ENCODE results near the gene MDM4.

The MDM4 gene

DNA sequence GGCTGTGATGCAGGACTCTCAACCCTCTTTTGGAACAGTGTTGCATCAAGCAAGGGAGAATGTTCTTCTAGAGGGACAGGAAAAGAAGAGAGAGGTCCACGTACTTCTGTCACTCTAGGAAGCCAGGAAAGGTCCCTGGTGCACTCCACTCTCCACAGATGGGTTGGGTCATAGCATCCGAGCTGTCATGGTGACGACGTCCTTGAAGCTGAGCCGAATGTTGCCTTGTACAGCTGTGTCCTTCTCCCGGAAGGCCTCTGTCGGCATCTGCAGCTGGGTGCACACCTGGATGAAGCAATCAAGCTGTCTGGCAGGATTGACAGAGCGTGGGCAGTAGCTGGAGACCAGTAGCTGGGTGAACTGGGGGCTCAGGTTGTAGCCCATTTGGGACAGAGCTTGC, 12.5 kb downstream of the MDM4 start:
- DNase-seq (ENCODE audit: low read depth), result no peak
- TF ChIP-seq, protein P1, sequence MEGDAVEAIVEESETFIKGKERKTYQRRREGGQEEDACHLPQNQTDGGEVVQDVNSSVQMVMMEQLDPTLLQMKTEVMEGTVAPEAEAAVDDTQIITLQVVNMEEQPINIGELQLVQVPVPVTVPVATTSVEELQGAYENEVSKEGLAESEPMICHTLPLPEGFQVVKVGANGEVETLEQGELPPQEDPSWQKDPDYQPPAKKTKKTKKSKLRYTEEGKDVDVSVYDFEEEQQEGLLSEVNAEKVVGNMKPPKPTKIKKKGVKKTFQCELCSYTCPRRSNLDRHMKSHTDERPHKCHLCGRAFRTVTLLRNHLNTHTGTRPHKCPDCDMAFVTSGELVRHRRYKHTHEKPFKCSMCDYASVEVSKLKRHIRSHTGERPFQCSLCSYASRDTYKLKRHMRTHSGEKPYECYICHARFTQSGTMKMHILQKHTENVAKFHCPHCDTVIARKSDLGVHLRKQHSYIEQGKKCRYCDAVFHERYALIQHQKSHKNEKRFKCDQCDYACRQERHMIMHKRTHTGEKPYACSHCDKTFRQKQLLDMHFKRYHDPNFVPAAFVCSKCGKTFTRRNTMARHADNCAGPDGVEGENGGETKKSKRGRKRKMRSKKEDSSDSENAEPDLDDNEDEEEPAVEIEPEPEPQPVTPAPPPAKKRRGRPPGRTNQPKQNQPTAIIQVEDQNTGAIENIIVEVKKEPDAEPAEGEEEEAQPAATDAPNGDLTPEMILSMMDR (IDR thresholded peaks at IDR 0.05; ENCODE audit: control insufficient read depth, insufficient read depth, low read depth, low read length, missing control alignments), result no peak
- no peak overlapping the region for H3K4me3 ChIP-seq (ENCODE audit: control insufficient read depth, low read depth, low read length)

- H3K4me3 ChIP-seq (ENCODE audit: control insufficient read depth, low read depth, low read length), result no peak overlapping the region
- TF ChIP-seq, protein P1 (IDR thresholded peaks at IDR 0.05; ENCODE audit: control insufficient read depth, insufficient read depth, low read depth, low read length, missing control alignments), result no peak
- DNase-seq (ENCODE audit: low read depth), result no peak
These were observed 13.2 kb downstream of the MDM4 start for GRCh38 chr1:204529371-204529895.

GRCh38 chr1:204530932-204531331, 14.7 kb downstream of the MDM4 start:
- TF ChIP-seq, protein P1 (IDR thresholded peaks at IDR 0.05; ENCODE audit: control insufficient read depth, insufficient read depth, low read depth, low read length, missing control alignments), result no peak
- no peak for DNase-seq (ENCODE audit: low read depth)
- no peak overlapping the region for H3K4me3 ChIP-seq (ENCODE audit: control insufficient read depth, low read depth, low read length)

DNA sequence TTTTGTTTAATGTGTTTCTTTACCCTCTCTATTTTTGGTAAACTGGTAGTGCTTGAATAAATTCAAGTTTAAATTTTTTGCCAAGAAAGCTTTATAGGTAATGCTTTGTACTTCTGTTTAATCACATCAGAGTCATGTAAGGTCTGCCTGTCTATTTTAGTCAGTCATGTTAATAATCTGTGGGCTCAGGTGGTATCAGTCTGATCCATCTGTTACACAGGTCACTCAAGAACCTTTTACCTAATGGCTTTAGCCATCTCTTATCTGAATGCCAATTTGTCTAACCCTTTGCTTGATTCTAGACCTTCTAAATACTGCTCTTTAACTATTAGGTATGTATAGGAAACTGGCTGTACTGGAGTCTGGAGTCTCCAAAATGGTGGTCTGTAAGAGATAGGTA, 16.6 kb downstream of the MDM4 start:
- TF ChIP-seq, protein P1 (IDR thresholded peaks at IDR 0.05; ENCODE audit: control insufficient read depth, insufficient read depth, low read depth, low read length, missing control alignments), result no peak
- H3K4me3 ChIP-seq (ENCODE audit: control insufficient read depth, low read depth, low read length), result no peak overlapping the region
- DNase-seq (ENCODE audit: low read depth), result no peak

GRCh38 chr1:204541626-204542025, 25.4 kb downstream of the MDM4 start:
- DNase-seq (ENCODE audit: low read depth), result no peak
- TF ChIP-seq, protein P1 (IDR thresholded peaks at IDR 0.05; ENCODE audit: control insufficient read depth, insufficient read depth, low read depth, low read length, missing control alignments), result no peak
- H3K4me3 ChIP-seq (ENCODE audit: control insufficient read depth, low read depth, low read length), result no peak overlapping the region

DNA sequence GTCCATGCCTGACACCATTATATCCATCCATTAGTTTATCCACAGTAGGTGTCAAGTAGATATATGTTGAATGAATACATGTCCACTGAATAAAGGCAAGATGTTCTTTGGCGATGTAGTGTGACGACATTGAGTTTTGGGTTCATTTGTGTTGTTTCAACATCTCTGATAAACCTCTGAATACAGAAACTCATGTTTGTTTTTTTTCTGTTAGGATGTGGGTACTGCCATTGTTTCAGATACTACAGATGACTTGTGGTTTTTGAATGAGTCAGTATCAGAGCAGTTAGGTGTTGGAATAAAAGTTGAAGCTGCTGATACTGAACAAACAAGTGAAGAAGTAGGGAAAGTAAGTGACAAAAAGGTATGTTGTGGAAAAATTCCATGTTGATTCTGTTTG, 28.1 kb downstream of the MDM4 start:
- H3K4me3 ChIP-seq (ENCODE audit: control insufficient read depth, low read depth, low read length), result no peak overlapping the region
- TF ChIP-seq, protein P1 (IDR thresholded peaks at IDR 0.05; ENCODE audit: control insufficient read depth, insufficient read depth, low read depth, low read length, missing control alignments), result no peak
- DNase-seq (ENCODE audit: low read depth), result no peak

GRCh38 chr1:204545202-204545601, 29.0 kb downstream of the MDM4 start:
- TF ChIP-seq, protein P1 (IDR thresholded peaks at IDR 0.05; ENCODE audit: control insufficient read depth, insufficient read depth, low read depth, low read length, missing control alignments), result no peak
- no peak overlapping the region for H3K4me3 ChIP-seq (ENCODE audit: control insufficient read depth, low read depth, low read length)
- DNase-seq (ENCODE audit: low read depth), result no peak
